Measurements from ENCODE around the gene CIDEA.

- TF ChIP-seq TAF1 (IDR thresholded peaks at IDR 0.05; ENCODE audit: low read depth, low read length) (no peak), POLR2AphosphoS5 (IDR thresholded peaks at IDR 0.05; ENCODE audit: low read depth, low read length) (no peak), POLR2A (IDR thresholded peaks at IDR 0.05; ENCODE audit: low read depth, low read length) (no peak), POU2F2 (IDR thresholded peaks at IDR 0.05; ENCODE audit: low read depth, low read length) (no peak), SPI1 (IDR thresholded peaks at IDR 0.05; ENCODE audit: low read depth, low read length) (no peak)
These were observed 20.8 kb upstream of the CIDEA start for GRCh38 chr18:12233378-12233777.

All from GM12891 (cell line).